Heart left ventricle (tissue), 13 donors: Measurements from ENCODE around the gene SMG5.

Source experiments
- POLR2A ChIP-seq, 2 donors: fragments of 450-650 bp; IDR thresholded peaks; one replicate each; pipeline ENCODE4 v1.6.1; 2017; ENCODE audit warnings: antibody characterized with exemption in 2 of 2, mild to moderate bottlenecking in 2 of 2, moderate library complexity in 2 of 2
- TF ChIP-seq, protein P1 (sequence below), 12 donors: fragments of 200-600 bp; sonication (generic) in 4 of 12; IDR thresholded peaks; one replicate each; pipeline versions ENCODE4 v1.5.0 to v1.8.0; 2018 to 2022; ENCODE audit warnings: antibody characterized with exemption in 12 of 12, mild to moderate bottlenecking in 5 of 12
- donor health status: ischemic (EF 13 %, LVEDD 7.1; RV severe dilation, severe dysfunction).
- donor health status: DM: no; HTN: yes; CAD: no.
- donor health status: DM: no; HTN: no; CAD: no.
- donor health status: ischemic (EF 25% LVEDD 6.9; RV normal size, moderate dysfunction).
- donor health status: ischemic (EF 25% LVEDD 5.7; RV mildly dilated, moderate dysfunction).
- donor health status: ischemic (EF 35%, LVEDD 5.7; RV mildly dilated, moderate dysfunction).
- donor health status: nonischemic (EF 11% LVEDD 7.7; RV severe dilation, severe dysfunction).
- donor health status: DM: yes; HTN: yes; CAD: no.
- donor health status: PGD.
- donor health status: ischemic (EF 29% LVEDD 5.4; RV normal size, mild dysfunction).
- donor health status: nonischemic (EF 23%, LVEDD 6.1; RV moderate dilation, normal function).

DNA sequence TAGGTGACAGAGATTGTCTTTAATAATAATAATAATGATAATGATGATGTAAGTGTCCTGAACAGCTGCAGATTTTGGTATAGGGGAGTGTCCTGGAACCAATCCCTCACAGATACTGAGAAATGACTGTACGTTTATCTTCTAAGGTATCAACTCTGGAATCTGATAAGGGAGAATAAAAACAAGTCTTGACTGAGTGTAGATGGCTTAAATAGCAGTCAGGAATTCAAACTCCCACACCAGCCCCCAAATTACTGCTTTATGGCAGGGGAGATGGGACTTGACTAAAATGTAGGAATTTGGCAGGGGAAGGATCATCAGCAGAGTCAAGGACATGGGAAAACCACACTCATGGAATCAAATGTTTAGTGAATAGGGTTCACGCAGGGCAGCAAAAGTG is 22.6 kb upstream of the SMG5 start:
- TF ChIP-seq, protein P1, sequence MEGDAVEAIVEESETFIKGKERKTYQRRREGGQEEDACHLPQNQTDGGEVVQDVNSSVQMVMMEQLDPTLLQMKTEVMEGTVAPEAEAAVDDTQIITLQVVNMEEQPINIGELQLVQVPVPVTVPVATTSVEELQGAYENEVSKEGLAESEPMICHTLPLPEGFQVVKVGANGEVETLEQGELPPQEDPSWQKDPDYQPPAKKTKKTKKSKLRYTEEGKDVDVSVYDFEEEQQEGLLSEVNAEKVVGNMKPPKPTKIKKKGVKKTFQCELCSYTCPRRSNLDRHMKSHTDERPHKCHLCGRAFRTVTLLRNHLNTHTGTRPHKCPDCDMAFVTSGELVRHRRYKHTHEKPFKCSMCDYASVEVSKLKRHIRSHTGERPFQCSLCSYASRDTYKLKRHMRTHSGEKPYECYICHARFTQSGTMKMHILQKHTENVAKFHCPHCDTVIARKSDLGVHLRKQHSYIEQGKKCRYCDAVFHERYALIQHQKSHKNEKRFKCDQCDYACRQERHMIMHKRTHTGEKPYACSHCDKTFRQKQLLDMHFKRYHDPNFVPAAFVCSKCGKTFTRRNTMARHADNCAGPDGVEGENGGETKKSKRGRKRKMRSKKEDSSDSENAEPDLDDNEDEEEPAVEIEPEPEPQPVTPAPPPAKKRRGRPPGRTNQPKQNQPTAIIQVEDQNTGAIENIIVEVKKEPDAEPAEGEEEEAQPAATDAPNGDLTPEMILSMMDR (IDR thresholded peaks at IDR 0.05), result no peak
- TF ChIP-seq POLR2A (IDR thresholded peaks at IDR 0.05), result no peak
